K562 (cell line): ENCODE measurements around the gene AKR1D1. TPM values are rescaled to one million over a fixed set of nuclear protein-coding genes. Genes with fewer than 3 reads are reported as not detected.
"Not testable (repeated sequence)": the region's sequence is repeated elsewhere in the genome, so short reads cannot be mapped to it uniquely, and the experiment has no call there.

Experiments
- ATAC-seq: fragments of 200-7000 bp; cut with Tn5 transposase; 3 replicates; pipeline ENCODE4 v1.9.1; 2020; ENCODE audit warnings: moderate library complexity
- BruUV-seq: library from RNA; stranded (reverse); fragments of 400-500 nt; replicated peaks from 2 replicates; lab custom pipeline; 2021; lab: Mats Ljungman, UMichigan
- CTCF ChIA-PET: fragments of 300-600 bp; formaldehyde crosslinking; extraction: SDS; loops from one replicate; lab custom pipeline; 2021; ENCODE audit warnings: low intra/inter-chr PET ratio; lab: Yijun Ruan, JAX
- POLR2A ChIA-PET: fragments of 300-600, 350-650 bp; sonication (Branson Sonifier 250); formaldehyde crosslinking; extraction: SDS; loops from one replicate; lab custom pipeline; 2021; ENCODE audit warnings: antibody characterized with exemption, inconsistent platforms; lab: Yijun Ruan, JAX
- DNase-seq, 4 experiments: peaks; one replicate each; pipeline versions ENCODE4 v3.0.0 to v3.0.0-alpha.2; 2011 to 2018; ENCODE audit warnings: low spot score in 3 of 4, mixed read lengths in 3 of 4; ENCODE audit errors: extremely low read depth in 1 of 4
- FAIRE-seq: peaks from 2 replicates; lab custom pipeline; 2011; peaks lifted over from hg19 to GRCh38; lab: Jason Lieb, UNC
- H2AFZ ChIP-seq: 2 replicates; pipeline ENCODE4 v1.6.0; 2011; ENCODE audit warnings: low read depth, low read length, control low read depth, inconsistent platforms
- H3K27ac ChIP-seq: fragments of 200-600 bp; 3 replicates; pipeline ENCODE4 v1.8.0; 2011; ENCODE audit warnings: low read depth, mild to moderate bottlenecking, control low read depth, inconsistent platforms, low read length, moderate library complexity, mixed read lengths; ENCODE audit errors: extremely low read depth
- H3K27me3 ChIP-seq, 2 experiments: fragments of 300-600 bp in 1 of 2; 2 replicates in 1 of 2; 3 replicates in 1 of 2; pipeline versions ENCODE4 v1.6.0 to v1.8.0; 2011; ENCODE audit warnings: inconsistent platforms in 2 of 2, low read length in 2 of 2, mild to moderate bottlenecking in 1 of 2, mixed read lengths in 1 of 2, moderate library complexity in 1 of 2; ENCODE audit not compliant: control insufficient read depth in 2 of 2, insufficient read depth in 2 of 2
- H3K36me3 ChIP-seq: fragments of 300-600 bp; 3 replicates; pipeline ENCODE4 v1.8.0; 2011; ENCODE audit warnings: mild to moderate bottlenecking, low read length, inconsistent platforms; ENCODE audit not compliant: control insufficient read depth, insufficient read depth
- H3K4me1 ChIP-seq, 2 experiments: fragments of 200-600 bp in 1 of 2; replicated peaks in 1 of 2; 2 replicates in 1 of 2; 3 replicates in 1 of 2; pipeline versions ENCODE4 v1.5.1 to v1.8.0; 2011; ENCODE audit warnings: inconsistent platforms in 2 of 2, low read length in 2 of 2, mild to moderate bottlenecking in 1 of 2, mixed read lengths in 1 of 2, moderate library complexity in 1 of 2; ENCODE audit not compliant: control insufficient read depth in 2 of 2, insufficient read depth in 2 of 2
- H3K4me2 ChIP-seq: 2 replicates; pipeline ENCODE4 v1.6.1; 2011; ENCODE audit warnings: low read length, control low read depth, inconsistent platforms, mixed read lengths; ENCODE audit not compliant: insufficient read depth
- H3K4me3 ChIP-seq: fragments of 200-600 bp; sonication (generic), shearing (Covaris generic); 2 replicates; pipeline ENCODE4 v1.5.1; 2016; ENCODE audit warnings: control low read depth, inconsistent platforms
- H3K79me2 ChIP-seq: fragments of 200-600 bp; 3 replicates; pipeline ENCODE4 v1.8.0; 2011; ENCODE audit warnings: low read length, inconsistent platforms; ENCODE audit not compliant: control insufficient read depth, insufficient read depth
- H3K9ac ChIP-seq, 2 experiments: 2 replicates each; pipeline versions ENCODE4 v1.6.0 to v1.6.1; 2011; ENCODE audit warnings: low read depth in 2 of 2, low read length in 2 of 2, control low read depth in 1 of 2, inconsistent platforms in 1 of 2, mild to moderate bottlenecking in 1 of 2, mixed read lengths in 1 of 2; ENCODE audit not compliant: insufficient read depth in 1 of 2
- H3K9me1 ChIP-seq: one replicate; pipeline ENCODE4 v1.6.0; 2011; ENCODE audit warnings: inconsistent platforms, mild to moderate bottlenecking, low read length, moderate library complexity; ENCODE audit not compliant: control insufficient read depth, insufficient read depth
- H3K9me3 ChIP-seq: replicated peaks from 2 replicates; pipeline ENCODE4 v1.5.1; 2011; ENCODE audit warnings: low read depth, low read length, inconsistent platforms; ENCODE audit not compliant: control insufficient read depth, insufficient read depth
- H4K20me1 ChIP-seq: replicated peaks from 2 replicates; pipeline ENCODE4 v1.6.1; 2011; ENCODE audit warnings: low read length, inconsistent platforms, mixed read lengths; ENCODE audit not compliant: control insufficient read depth, insufficient read depth
- EWSR1 ChIP-seq: fragments of 450-650 bp; IDR thresholded peaks from 2 replicates; pipeline ENCODE4 v1.6.1; 2018; ENCODE audit warnings: borderline replicate concordance, mild to moderate bottlenecking, low read depth, moderate library complexity; ENCODE audit not compliant: partially characterized antibody
- HDAC6 ChIP-seq: IDR thresholded peaks from 2 replicates; pipeline ENCODE4 v1.6.1; 2012; ENCODE audit warnings: low read depth, mild to moderate bottlenecking, control low read depth, inconsistent platforms, low read length, moderate library complexity
- HMG20A ChIP-seq: fragments of 450-650 bp; formaldehyde crosslinking; conservative IDR thresholded peaks from 2 replicates; pipeline ENCODE4 v1.4.0; 2020; ENCODE audit warnings: mild to moderate bottlenecking, mixed read lengths
- HNRNPK ChIP-seq: fragments of 200-400 bp; formaldehyde crosslinking; IDR thresholded peaks from one replicate; pipeline ENCODE4 v1.6.1; 2018; ENCODE audit warnings: mild to moderate bottlenecking, low read depth, low read length; ENCODE audit not compliant: poor library complexity, severe bottlenecking
- MAZ ChIP-seq, 2 experiments: fragments of 450-650 bp in 1 of 2; sonication (generic) in 1 of 2; formaldehyde crosslinking; IDR thresholded peaks in 1 of 2; conservative IDR thresholded peaks in 1 of 2; 2 replicates each; pipeline versions ENCODE4 v1.4.0 to v1.5.0; 2020; ENCODE audit warnings: mild to moderate bottlenecking in 1 of 2, missing genetic modification reagents in 1 of 2
- NR3C1 ChIP-seq: sonication (generic); formaldehyde crosslinking; IDR thresholded peaks from 2 replicates; pipeline ENCODE4 v1.8.1; 2022; ENCODE audit warnings: missing genetic modification reagents
- TARDBP ChIP-seq: fragments of 450-650 bp; IDR thresholded peaks from 2 replicates; pipeline ENCODE4 v1.6.1; 2016
- TGIF2 ChIP-seq: sonication (generic); formaldehyde crosslinking; IDR thresholded peaks from 2 replicates; pipeline ENCODE4 v1.8.1; 2022; ENCODE audit warnings: mild to moderate bottlenecking, missing genetic modification reagents, moderate library complexity
- XRCC3 ChIP-seq: fragments of 450-650 bp; IDR thresholded peaks from 2 replicates; pipeline ENCODE4 v1.6.1; 2017; ENCODE audit warnings: mild to moderate bottlenecking, moderate library complexity
- ZFP30 ChIP-seq: fragments of 250-450 bp; sonication (Bioruptor Pico); IDR thresholded peaks from 2 replicates; pipeline ENCODE4 v1.8.0; 2022; ENCODE audit warnings: moderate library complexity, mild to moderate bottlenecking, inconsistent platforms, borderline replicate concordance
- WGBS: fragments of 100-300 bp; shearing (Covaris generic); methylation state at CpG from one replicate; pipeline ENCODE4 v1.1.6; 2016; ENCODE audit warnings: low coverage, mixed read lengths; ENCODE audit not compliant: insufficient coverage; ENCODE audit errors: missing lambda C conversion rate; 5-methylcytosine and 5-hydroxymethylcytosine counted together
- in situ Hi-C: fragments of 300-500 bp; cut with MboI; formaldehyde crosslinking; loops from 4 replicates; pipeline ENCODE4 v1.15.0; 2018; ENCODE audit warnings: inconsistent platforms, mixed read lengths
- intact Hi-C: fragments of 100-400 bp; cut with micrococcal nuclease; formaldehyde crosslinking; loops from 2 replicates; pipeline ENCODE4 v1.14.2; 2022
- polyA plus RNA-seq, 8 experiments: library from polyadenylated mRNA; depleted of rRNA in 4 of 8; stranded (reverse) in 5 of 8; unstranded in 3 of 8; fragments of >200 nt; fragmentation: Nextera tagmentation in 2 of 8; fragmentation: Illumina TruSeq in 1 of 8; extraction: Ambion mirVana in 2 of 8; extraction: Trizol in 1 of 8; gene quantifications; 2 replicates each; pipeline versions ENCODE4 v1.2.1 to v1.2.3, GENCODE V29; 2011 to 2014; ENCODE audit warnings: inconsistent platforms in 1 of 8, missing spikeins in 1 of 8
- total RNA-seq, 7 experiments: library from RNA; depleted of rRNA in 6 of 7; stranded (reverse); fragments of >200 nt in 6 of 7; fragmentation: Illumina TruSeq in 2 of 7; extraction: Trizol in 2 of 7; gene quantifications; 2 replicates each; pipeline versions ENCODE4 v1.2.1 to v1.2.3, GENCODE V29; 2011 to 2021; ENCODE audit warnings: low replicate concordance in 1 of 7
- TF ChIP-seq, protein P1 (sequence below), 2 experiments: IDR thresholded peaks in 1 of 2; conservative IDR thresholded peaks in 1 of 2; 2 replicates each; pipeline ENCODE4 v1.6.1; 2016; ENCODE audit warnings: low read depth in 2 of 2, mild to moderate bottlenecking in 1 of 2, missing compliant biosample characterization in 1 of 2, missing genetic modification characterization in 1 of 2, moderate library complexity in 1 of 2

AKR1D1 gene
- total and polyA plus RNA-seq, 9 of the 15 experiments (the other 6 are each of a cell fraction or from before 2014, with no cell fraction given), result not detected

DNA sequence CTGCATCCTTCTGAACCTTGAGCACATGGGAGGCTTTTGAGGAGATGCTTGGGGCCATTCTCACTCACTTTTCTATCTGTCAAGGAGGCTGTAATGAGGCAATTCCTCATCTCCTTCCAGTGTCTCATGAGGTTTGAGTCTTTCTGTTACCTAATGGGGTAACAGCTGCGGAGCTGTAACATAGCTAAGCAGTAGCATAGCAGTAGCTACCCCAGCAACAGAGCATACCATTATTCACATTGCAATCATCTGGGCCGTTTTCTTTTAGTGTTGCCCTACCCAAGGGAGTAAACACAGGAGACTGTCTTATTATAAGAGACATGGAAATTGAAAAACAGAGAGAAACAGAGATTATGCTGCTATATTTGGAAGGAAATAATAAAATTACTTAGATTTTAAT, 68.7 kb downstream of the AKR1D1 start:
- in situ Hi-C loops, result no loop called here
- H3K9me3 ChIP-seq, result no peaks in the 10 kb centered on the region
- H3K9me1 ChIP-seq, result no peaks in the 10 kb centered on the region
- no peak overlapping the region for H3K9ac ChIP-seq
- no peak overlapping the region for H3K4me3 ChIP-seq
- H3K27ac ChIP-seq, result no peak overlapping the region
- FAIRE-seq, result no peak
- H3K27me3 ChIP-seq, result peaks cover 0 to 9% of the 10 kb centered on the region in 2 experiments; a peak in 3 of 5 replicates
- no peaks in the 10 kb centered on the region for H3K79me2 ChIP-seq
- BruUV-seq, result no TSS peak
- no peaks in the 10 kb centered on the region for H4K20me1 ChIP-seq
- no peak for TF ChIP-seq HMG20A
- TF ChIP-seq TARDBP, result no peak
- TF ChIP-seq NR3C1, result no peak
- no peak for TF ChIP-seq ZFP30
- TF ChIP-seq EWSR1, result no peak
- no peak for TF ChIP-seq HDAC6
- TF ChIP-seq XRCC3, result no peak
- TF ChIP-seq, protein P1, sequence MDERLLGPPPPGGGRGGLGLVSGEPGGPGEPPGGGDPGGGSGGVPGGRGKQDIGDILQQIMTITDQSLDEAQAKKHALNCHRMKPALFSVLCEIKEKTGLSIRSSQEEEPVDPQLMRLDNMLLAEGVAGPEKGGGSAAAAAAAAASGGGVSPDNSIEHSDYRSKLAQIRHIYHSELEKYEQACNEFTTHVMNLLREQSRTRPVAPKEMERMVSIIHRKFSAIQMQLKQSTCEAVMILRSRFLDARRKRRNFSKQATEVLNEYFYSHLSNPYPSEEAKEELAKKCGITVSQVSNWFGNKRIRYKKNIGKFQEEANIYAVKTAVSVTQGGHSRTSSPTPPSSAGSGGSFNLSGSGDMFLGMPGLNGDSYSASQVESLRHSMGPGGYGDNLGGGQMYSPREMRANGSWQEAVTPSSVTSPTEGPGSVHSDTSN (CRISPR knock-in tag; IDR thresholded peaks at IDR 0.05; ENCODE audit: low read depth), result no peak
- TF ChIP-seq, protein P1 (tag; conservative IDR thresholded peaks at IDR 0.05; ENCODE audit: low read depth), result no peak
- no peak for TF ChIP-seq MAZ (CRISPR knock-in tag; conservative IDR thresholded peaks at IDR 0.05 in 1 of 2, IDR thresholded peaks at IDR 0.05 in 1 of 2)
- TF ChIP-seq HNRNPK, result no peak
- TF ChIP-seq TGIF2 (CRISPR knock-in tag), result no peak
- TF ChIP-seq, all 486 proteins: peak for 0
- intact Hi-C loops, result loop anchor here (10.0 kb wide), 1 partner anchor 240 kb away; no protein-coding TSS in a partner anchor
- Histone ChIP-seq H3K4me1 (peaks cover 2 to 8% of the 10 kb centered on the region in 2 experiments; a peak in 3 of 5 replicates), H3K4me2 (no peak overlapping the region), H2AFZ (no peak overlapping the region), H3K36me3 (no peaks in the 10 kb centered on the region)
- 0% methylated on average over 2 of the region's 2 CpGs for WGBS
- CTCF ChIA-PET, result no interaction called here
- POLR2A ChIA-PET, result no interaction called here
- ATAC-seq (no peak), DNase-seq (no peak)

DNA sequence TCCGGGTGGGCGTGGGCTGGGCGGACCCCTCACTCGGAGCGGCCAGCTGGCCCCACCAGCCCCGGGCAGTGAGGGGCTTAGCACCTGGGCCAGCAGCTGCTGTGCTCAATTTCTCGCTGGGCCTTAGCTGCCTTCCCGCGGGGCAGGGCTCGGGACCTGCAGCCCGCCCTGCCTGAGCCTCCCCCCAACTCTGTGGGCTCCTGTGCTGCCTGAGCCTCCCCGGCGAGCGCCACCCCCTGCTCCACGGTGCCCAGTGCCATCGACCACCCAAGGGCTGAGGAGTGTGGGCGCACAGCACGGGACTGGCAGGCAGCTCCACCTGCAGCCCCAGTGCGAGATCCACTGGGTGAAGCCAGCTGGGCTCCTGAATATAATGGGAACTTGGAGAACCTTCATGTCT, 70.0 kb downstream of the AKR1D1 start:
- intact Hi-C loops, result loop anchor here (10.0 kb wide), 1 partner anchor 241 kb away; no protein-coding TSS in a partner anchor
- H3K9me1 ChIP-seq, FAIRE-seq, ATAC-seq, H3K4me3 ChIP-seq, H3K27ac ChIP-seq, POLR2A ChIA-PET, DNase-seq, H3K4me1 ChIP-seq, H2AFZ ChIP-seq, H4K20me1 ChIP-seq, H3K9me3 ChIP-seq, H3K9ac ChIP-seq, CTCF ChIA-PET, BruUV-seq, in situ Hi-C loops, H3K79me2 ChIP-seq, H3K36me3 ChIP-seq, H3K4me2 ChIP-seq: not testable (repeated sequence)
- peaks cover 0 to 13% of the 10 kb centered on the region in 2 experiments; a peak in 4 of 5 replicates for H3K27me3 ChIP-seq
- 18% methylated on average over 17 of the region's 19 CpGs for WGBS
